GM21528 (cell line): ENCODE data around the gene KRTAP2-2.
"Not testable (repeated sequence)": the region's sequence is repeated elsewhere in the genome, so short reads cannot be mapped to it uniquely, and the experiment has no call there.

Experiments used
- ATAC-seq: cut with Tn5 transposase; IDR thresholded peaks from one replicate; pipeline ENCODE4 v1.9.1; 2021; ENCODE audit warnings: mild to moderate bottlenecking, moderate library complexity; ENCODE audit not compliant: unreplicated experiment, low FRiP score

Gene KRTAP2-2

DNA sequence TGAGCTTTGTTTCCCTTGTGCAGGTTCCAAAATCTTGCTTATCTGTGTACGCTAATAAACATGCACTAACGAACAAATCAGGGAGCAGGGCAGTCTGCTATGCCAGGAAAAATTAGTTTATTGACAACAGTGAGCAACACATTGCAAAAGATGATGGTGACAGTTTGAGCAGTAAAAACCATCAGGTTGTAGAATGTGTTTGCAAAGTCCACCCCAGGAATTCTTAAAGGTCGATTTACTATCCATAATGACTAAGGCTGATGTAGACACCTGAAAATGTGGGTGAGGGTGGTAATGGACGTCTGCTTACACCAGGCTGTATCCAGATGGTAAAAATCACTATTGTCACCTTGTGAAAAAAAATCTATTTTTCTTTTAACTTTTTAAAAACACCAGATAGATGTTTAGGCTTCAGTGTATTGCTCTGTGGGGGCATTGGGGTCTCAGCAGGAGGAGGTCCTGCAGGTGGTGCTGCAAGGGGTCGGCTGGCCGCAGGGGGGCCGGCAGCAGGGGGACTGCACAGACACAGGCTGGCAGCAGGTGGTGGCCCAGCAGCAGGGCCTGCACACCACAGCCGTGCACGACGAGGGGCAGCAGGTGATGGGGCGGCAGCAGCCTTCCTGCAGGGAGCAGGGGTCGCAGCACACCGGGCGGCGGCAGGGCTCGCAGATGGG lies 10.1 kb upstream of the KRTAP2-2 start:
- not testable (repeated sequence) for ATAC-seq

DNA sequence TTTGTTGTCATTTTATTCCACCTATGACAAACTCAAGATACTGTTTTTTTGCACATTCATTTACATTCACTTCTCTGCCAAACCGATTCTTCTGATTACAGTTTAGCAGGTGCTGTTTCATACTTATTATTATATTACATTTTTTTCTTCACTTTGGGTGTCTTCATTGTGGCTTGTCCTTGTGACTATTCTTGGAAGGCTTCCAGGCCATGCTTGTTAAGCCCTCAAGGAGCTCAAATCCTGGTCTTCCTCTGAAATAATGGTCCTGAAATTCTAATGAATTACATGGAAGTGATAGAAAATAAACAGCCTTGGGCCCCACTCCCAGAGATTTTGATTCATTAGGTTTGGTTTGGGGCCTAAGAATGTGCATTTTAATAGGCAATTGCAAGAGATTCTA lies 9.3 kb upstream of the KRTAP2-2 start:
- no peak for ATAC-seq

DNA sequence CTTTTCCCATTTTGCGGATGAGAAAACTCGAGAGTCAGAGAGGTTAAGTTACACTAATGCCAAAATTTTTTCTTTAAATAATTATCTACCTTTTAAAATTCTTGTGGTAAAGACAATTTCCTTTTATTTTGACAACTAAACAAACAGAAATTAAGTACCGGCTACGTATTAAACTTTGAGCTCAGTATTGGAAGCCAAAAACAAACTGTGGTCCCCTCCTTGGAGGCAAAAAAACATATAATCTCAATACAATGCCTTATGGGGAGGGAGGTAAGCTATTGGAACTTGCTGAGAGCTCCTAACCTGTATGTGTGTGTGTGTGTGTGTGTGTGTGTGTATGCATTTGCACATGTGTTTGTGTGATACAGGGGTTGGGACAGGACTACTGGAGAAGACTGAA lies 8.4 kb upstream of the KRTAP2-2 start:
- ATAC-seq, result no peak

DNA sequence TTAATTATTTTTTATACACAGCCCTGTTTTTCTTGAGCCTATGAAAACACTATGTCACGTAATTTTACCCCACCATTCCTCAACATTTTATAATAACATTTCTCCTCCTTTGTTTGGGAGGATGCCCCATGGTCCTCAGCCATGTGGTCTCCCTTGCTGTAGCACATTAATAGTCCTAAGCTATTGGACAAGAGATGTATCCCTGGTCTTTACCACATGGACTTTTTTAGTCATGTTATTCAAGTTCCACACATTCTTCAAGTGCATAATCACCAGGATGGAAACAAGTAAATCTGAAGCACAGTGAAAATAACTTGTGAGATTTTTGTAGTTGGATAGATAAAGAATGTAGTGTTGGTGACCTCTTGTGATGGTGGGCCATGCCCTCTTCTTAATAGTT lies 6.9 kb upstream of the KRTAP2-2 start:
- ATAC-seq, result no peak

DNA sequence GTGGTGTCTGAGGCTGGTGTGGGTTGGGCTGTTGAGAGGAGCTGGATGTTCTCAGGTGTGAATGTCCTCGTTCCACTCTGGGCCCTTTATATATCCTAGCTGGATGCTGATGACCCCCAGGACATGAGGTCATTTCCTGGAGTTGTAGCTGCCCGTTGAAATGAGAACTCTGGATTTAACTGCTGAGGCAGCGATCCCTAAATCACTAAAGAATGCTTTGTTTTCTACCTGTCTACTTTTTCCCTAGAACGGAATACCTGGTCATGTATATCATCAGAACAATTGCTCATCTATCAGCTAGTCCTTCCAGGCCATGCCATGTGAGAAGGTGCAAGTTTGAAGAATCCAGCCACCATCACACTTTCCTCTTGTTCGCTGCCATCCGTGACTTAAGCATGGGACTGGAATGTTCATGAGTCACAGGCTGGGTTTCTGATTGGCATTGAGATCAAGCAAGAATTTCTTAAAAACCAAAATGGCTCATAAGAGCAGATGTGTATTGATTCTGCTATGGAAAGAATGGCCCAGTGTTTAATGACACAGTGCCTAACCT lies 5.1 kb upstream of the KRTAP2-2 start, which contains the start of gene KRTAP2-3:
TSS of gene KRTAP2-3 (minus strand) at position 63 of the 553 bp plus-strand sequence. CDS start 64 bp downstream, outside the sequence.
- no peak for ATAC-seq

DNA sequence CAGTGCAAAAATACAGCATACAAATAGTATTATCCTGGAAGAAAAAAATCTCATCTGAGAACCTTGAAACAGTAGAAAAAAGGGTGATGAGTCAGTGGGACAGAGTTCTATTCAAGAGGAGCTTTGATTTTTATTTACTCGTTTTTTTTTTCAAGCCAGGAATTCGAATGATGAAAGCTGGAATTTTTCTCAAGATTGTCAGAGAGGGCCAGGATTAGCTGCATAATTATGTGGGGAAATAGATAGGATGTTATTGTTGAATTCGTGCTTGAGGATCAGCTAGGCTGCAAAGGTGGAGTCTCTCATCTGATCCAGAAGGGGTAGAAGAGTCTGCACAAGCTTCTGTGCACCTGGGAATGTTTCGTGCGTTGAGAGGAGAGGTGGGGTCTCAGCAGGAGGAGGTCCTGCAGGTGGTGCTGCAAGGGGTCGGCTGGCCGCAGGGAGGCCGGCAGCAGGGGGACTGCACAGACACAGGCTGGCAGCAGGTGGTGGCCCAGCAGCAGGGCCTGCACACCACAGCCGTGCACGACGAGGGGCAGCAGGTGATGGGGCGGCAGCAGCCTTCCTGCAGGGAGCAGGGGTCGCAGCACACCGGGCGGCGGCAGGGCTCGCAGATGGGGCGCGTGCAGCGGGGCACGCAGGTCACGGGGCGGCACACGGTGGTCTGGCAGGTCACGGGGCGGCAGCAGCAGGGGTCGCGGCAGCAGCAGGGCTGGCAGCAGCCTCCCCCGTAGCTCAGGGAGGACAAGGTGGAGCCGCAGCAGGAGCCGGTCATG lies 4.4 kb upstream of the KRTAP2-2 start:
- ATAC-seq, result not testable (repeated sequence)

DNA sequence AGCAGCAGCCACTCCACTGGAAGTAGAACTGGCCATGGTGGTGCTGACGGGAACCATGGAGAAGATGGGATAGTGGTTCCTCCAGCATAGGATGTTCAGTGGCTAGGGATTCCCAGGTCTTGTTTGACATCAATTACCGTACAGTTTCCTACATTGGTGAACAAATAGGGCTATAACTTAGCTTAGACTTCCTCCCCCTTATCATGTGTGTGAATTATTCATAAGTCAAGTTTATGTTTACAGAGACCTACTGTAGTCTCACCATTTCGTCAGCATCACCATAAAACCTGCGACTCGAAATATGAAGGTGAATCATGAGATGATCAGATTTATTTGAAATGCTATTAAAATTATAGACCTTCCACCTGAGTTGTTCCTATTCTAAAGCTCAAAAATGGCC lies 3.7 kb upstream of the KRTAP2-2 start:
- ATAC-seq, result no peak

DNA sequence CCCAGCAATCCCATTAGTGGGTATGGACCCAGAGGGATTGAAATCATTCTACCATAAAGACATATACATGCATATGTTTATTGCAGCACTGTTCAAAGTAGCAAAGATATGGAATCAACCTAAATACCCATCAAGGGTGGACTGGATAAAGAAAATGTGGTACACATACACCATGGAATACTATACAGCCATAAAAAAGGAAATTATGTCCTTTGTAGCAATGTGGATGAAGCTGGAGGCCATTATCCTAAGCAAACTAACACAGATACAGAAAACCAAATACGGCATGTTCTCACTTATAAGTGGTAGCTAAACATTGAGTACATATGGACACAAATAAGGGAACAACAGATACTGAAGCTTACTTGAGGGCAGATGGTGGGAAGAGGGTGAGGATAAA lies 2.5 kb upstream of the KRTAP2-2 start:
- ATAC-seq, result no peak

DNA sequence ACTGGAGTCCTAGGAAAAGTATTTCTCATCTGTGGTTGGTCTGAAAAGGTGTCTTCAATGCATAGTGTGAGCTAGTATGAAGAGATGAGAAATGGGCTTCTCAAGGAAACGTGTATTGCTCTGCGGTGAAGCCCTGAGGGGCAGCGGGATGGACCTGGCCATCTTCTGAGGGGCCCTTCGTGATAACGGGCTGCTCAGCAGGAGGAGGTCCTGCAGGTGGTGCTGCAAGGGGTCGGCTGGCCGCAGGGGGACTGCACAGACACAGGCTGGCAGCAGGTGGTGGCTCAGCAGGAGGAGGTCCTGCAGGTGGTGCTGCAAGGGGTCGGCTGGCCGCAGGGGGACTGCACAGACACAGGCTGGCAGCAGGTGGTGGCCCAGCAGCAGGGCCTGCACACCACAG lies 474 bp downstream of the KRTAP2-2 start:
- ATAC-seq, result not testable (repeated sequence)

DNA sequence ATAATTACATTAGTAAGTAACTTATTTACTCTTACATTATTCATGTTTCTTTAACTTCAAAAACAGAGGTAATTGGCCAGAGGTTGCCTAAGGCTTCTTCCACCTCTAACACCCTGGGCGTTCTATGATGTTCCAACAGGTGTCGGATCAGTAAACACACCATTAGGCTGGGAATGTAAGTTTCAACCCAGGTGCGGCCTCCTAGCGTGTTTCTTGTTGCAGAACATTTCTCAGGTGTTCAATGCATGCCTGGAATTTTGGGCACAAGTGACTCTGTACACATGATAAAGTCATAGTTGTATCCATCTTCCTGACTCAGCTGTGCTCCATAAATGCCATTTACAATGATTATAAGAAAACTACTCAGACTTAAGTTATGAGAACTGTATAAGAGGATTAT lies 1.0 kb downstream of the KRTAP2-2 start:
- no peak for ATAC-seq

DNA sequence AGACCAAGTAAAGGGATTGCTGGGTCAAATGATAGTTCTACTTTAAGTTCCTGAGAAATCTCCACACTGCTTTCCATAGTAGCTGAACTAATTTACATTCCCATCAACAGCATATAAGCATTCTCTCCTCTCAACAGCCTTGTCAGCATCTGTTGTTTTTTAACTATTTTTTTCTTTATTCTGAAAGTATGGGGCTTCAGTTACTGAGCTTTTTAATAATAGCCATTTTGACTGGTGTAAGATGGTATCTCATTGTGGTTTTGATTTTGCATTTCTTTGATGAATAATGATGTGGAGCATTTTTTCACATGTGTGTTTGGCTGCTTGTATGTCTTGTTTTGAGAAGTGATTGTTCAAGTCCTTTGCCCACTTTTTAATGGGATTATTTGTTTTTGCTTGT lies 2.5 kb downstream of the KRTAP2-2 start:
- ATAC-seq, result no peak

DNA sequence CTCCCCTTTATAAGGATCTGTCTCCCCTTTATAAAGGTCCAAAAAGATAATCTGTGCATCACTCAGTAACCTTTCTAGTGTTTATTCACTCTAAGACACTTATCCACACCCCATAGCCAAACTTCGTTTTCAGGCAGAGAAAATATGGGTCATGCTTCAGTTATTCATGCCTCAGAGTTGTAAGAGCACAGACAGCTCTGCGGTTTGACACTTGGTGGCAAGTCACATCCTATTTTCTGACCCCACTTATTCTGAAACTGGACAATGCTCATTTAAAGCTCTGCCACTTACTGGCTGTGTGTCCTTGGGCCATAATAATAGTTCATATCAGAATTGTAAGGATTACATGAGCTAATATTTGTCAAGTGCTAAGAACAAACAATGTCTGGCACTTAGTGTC lies 5.9 kb downstream of the KRTAP2-2 start:
- ATAC-seq, result no peak

DNA sequence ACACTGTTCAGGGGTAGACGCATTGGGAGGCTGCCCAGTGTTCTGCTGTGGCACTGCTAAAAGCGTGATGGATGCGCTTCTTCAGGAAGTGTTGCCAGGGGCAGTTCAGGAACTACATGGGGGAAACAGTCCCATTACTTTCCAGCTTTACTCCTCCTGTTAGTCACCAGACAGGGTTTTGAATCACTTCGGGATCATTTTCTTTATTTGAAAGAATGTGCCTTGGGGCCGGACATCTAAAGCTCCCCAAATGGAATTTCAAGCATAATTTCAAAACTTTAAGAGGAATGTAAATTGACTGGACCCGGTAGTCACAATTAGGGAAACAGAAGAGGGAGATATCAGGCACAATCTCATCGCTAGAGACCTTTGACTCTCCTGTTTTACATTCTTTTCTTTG lies 6.6 kb downstream of the KRTAP2-2 start:
- no peak for ATAC-seq

DNA sequence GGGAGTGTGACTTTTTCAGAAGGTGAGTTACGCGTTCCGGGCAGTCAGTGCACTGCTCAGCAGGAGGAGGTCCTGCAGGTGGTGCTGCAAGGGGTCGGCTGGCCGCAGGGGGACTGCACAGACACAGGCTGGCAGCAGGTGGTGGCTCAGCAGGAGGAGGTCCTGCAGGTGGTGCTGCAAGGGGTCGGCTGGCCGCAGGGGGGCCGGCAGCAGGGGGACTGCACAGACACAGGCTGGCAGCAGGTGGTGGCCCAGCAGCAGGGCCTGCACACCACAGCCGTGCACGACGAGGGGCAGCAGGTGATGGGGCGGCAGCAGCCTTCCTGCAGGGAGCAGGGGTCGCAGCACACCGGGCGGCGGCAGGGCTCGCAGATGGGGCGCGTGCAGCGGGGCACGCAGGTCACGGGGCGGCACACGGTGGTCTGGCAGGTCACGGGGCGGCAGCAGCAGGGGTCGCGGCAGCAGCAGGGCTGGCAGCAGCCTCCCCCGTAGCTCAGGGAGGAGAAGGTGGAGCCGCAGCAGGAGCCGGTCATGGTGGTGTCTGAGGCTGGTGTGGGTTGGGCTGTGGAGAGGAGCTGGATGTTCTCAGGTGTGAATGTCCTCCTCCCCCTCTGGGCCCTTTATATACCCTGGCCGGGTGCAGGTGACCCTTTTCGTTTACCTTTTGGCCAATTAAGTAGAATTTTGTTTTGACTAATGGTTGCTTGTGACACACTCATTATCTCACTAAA lies 8.1 kb downstream of the KRTAP2-2 start, which contains the start of gene KRTAP2-1:
TSS of gene KRTAP2-1 (minus strand) at position 582 of the 731 bp plus-strand sequence. CDS start at position 533, 49 bp downstream.
- not testable (repeated sequence) for ATAC-seq

DNA sequence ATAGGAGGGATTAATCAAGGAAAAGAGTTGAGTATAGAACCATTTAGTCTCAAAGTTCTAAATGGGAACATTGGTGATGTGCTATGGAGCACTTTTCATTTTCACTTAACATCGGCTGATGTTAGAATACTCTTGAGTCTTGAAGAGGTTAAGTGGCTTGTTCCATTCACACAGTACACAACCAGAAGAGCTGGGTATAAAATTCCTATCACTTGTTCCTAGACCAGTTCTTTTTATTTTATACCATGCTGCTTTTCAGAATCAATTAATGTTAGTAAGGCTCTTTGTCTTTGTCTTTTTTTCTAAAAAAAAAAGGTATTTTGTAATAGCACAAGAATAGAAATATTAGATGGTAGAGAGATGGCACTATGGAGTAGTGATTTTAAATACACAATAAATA lies 12.1 kb downstream of the KRTAP2-2 start:
- no peak for ATAC-seq

DNA sequence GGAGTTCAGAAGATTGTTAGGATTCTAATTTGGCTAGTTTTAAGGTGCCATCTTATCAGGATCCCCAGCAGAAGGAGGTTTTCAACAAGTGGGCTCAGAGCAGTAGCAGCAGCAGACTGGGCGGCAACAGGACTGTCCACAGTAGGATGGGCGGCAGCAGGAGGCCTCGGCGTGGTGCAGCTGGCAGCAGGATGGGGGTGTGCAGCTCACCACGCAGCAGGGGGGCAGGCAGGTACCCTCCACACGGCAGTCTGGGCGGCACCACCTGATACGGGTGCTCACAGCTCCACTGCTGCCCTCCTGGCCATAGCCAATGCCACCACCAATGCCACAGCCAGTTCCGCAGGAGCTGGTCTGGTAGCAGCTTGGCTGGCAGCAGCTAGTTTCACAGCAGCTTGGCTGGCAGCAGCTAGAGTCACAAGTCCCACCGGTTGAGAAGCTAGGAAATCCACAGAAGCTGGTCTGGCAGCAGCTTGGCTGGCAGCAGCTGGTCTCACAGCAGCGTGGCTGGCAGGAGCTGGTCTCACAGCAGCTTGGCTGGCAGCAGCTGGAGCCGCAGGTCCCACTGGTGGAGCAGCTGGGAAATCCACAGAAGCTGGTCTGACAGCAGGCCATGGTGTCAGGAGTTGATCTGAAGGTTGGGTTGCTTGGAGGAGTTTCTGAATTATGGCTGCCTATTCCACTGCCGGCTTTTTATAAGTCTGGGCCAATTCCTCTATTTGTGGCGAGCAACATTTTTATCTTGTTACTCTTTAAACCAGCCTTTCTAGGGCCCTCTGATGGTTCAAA lies 14.1 kb downstream of the KRTAP2-2 start, which contains the start of gene KRTAP1-1:
TSS of gene KRTAP1-1 (minus strand) at position 668 of the 789 bp plus-strand sequence. CDS start at position 615, 53 bp downstream.
- not testable (repeated sequence) for ATAC-seq

DNA sequence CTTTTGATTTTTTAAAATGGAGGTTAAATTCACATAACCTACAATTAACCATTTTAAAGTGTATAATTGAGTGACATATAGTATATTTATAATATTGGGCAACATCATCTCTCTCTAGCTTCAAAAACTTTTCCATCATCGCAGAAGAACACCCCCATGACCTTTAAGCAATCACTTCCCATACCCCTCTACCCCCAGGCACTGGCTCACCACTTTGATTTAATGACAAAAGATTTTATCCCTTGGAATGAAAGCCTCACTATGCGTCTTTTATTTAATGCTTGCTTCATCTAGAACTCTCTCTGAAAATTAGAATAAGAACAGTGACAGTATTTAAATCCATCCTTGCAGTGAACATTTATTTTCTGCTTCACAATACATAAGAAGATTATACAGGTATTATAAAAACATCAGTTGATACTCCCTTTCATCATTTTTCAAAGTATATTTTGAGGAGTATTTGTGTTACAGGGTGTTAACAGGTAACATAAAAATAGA lies 17.1 kb downstream of the KRTAP2-2 start:
- no peak for ATAC-seq

DNA sequence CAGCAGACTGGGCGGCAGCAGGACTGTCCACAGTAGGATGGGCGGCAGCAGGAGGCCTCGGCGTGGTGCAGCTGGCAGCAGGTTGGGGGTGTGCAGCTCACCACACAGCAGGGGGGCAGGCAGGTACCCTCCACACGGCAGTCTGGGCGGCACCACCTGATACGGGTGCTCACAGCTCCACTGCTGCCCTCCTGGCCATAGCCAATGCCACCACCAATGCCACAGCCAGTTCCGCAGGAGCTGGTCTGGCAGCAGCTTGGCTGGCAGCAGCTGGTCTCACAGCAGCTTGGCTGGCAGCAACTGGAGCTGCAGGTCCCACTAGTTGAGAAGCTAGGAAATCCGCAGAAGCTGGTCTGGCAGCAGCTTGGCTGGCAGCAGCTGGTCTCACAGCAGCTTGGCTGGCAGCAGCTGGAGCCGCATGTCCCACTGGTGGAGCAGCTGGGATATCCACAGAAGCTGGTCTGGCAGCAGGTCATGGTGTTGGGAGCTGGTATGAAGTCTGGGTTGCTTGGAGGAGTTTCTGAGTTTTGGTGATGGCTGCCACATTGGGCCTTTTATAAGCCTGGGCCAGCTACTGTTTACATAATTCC lies 20.6 kb downstream of the KRTAP2-2 start, which contains the start of gene KRTAP1-3:
TSS of gene KRTAP1-3 (minus strand) at position 529 of the 590 bp plus-strand sequence. CDS start at position 476, 53 bp downstream.
- ATAC-seq, result not testable (repeated sequence)

DNA sequence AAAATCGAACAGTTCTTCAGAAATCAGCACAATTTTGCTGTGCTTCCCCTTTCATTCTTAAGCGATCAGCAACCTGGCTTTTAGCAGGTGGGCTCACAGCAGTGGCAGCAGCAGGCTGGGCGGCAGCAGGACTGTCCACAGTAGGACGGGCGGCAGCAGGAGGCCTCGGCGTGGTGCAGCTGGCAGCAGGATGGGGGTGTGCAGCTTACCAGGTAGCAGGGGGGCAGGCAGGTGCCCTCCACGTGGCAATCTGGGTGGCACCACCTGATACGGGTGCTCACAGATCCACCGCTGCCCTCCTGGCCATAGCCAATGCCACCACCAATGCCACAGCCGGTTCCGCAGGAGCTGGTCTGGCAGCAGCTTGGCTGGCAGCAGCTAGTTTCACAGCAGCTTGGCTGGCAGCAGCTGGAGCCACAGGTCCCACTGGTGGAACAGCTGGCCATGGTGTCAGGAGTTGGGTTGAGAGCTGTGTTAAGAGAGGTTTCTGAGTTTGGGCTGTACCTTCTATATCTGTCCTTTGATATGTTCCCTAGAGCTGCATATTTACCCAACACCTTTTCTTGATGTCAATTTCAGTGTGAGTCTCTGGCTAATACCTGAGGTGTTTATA lies 25.3 kb downstream of the KRTAP2-2 start, which contains the start of gene KRTAP1-4:
TSS of gene KRTAP1-4 (minus strand) at position 563 of the 613 bp plus-strand sequence. CDS start at position 446, 117 bp downstream.
- no peak for ATAC-seq
